GM23248 (cell line): ENCODE results near the gene EIF4G3. TPM values are rescaled to one million over a fixed set of nuclear protein-coding genes. Genes with fewer than 3 reads are reported as not detected.

Experiments
- DNase-seq: peaks from one replicate; pipeline ENCODE4 v3.0.0-alpha.2; 2015
- H2AFZ ChIP-seq: fragments of 200-600 bp; sonication (generic); 2 replicates; pipeline ENCODE4 v1.6.1; 2016; ENCODE audit warnings: antibody characterized with exemption
- H3F3A ChIP-seq: fragments of 200-600 bp; sonication (generic); 2 replicates; pipeline ENCODE4 v1.6.1; 2016; ENCODE audit warnings: mild to moderate bottlenecking, antibody characterized with exemption, mixed run types; ENCODE audit not compliant: insufficient read depth
- H3K27ac ChIP-seq: fragments of 200-600 bp; sonication (generic); 2 replicates; pipeline ENCODE4 v1.5.1; 2016; ENCODE audit warnings: mild to moderate bottlenecking
- H3K27me3 ChIP-seq: fragments of 200-600 bp; sonication (generic); replicated peaks from 2 replicates; pipeline ENCODE4 v1.6.1; 2016; ENCODE audit warnings: mild to moderate bottlenecking; ENCODE audit not compliant: insufficient read depth
- H3K36me3 ChIP-seq: fragments of 200-600 bp; sonication (generic); 2 replicates; pipeline ENCODE4 v1.6.1; 2016; ENCODE audit warnings: low read depth, mild to moderate bottlenecking
- H3K4me1 ChIP-seq: fragments of 200-600 bp; sonication (generic); 2 replicates; pipeline ENCODE4 v1.6.1; 2016; ENCODE audit warnings: mild to moderate bottlenecking; ENCODE audit not compliant: insufficient read depth
- H3K4me2 ChIP-seq: fragments of 200-600 bp; sonication (generic); one replicate; pipeline ENCODE4 v1.6.1; 2016; ENCODE audit warnings: mild to moderate bottlenecking; ENCODE audit not compliant: unreplicated experiment
- H3K4me3 ChIP-seq: fragments of 200-600 bp; sonication (generic); 2 replicates; pipeline ENCODE4 v1.5.1; 2016; ENCODE audit warnings: mild to moderate bottlenecking
- H3K79me2 ChIP-seq: fragments of 200-600 bp; sonication (generic); 2 replicates; pipeline ENCODE4 v1.6.1; 2016; ENCODE audit warnings: mild to moderate bottlenecking; ENCODE audit not compliant: insufficient read depth
- H3K9ac ChIP-seq: fragments of 200-600 bp; sonication (generic); 2 replicates; pipeline ENCODE4 v1.6.1; 2016; ENCODE audit warnings: mild to moderate bottlenecking
- H3K9me2 ChIP-seq: fragments of 200-600 bp; sonication (generic); 2 replicates; pipeline ENCODE4 v1.6.1; 2016; ENCODE audit warnings: mixed run types, mild to moderate bottlenecking, moderate library complexity; ENCODE audit not compliant: insufficient read depth
- H3K9me3 ChIP-seq: fragments of 200-600 bp; sonication (generic); one replicate; pipeline ENCODE4 v1.6.1; 2017; ENCODE audit warnings: low read depth
- H4K20me1 ChIP-seq: fragments of 200-600 bp; sonication (generic); 2 replicates; pipeline ENCODE4 v1.6.0; 2016; ENCODE audit not compliant: insufficient read depth
- EZH2 ChIP-seq: fragments of 200-600 bp; sonication (generic); IDR thresholded peaks from 2 replicates; pipeline ENCODE4 v1.6.1; 2018; ENCODE audit warnings: antibody characterized with exemption, mild to moderate bottlenecking; ENCODE audit not compliant: insufficient read depth, poor library complexity, severe bottlenecking
- EZH2phosphoT487 ChIP-seq: fragments of 200-600 bp; sonication (generic); IDR thresholded peaks from 2 replicates; pipeline ENCODE4 v1.6.1; 2018; ENCODE audit warnings: antibody characterized with exemption, moderate library complexity, mild to moderate bottlenecking, low read depth; ENCODE audit not compliant: insufficient read depth
- WGBS, 2 experiments: methylation state at CpG; one replicate each; pipeline ENCODE4 v1.1.6; 2015 to 2017; ENCODE audit warnings: low lambda C conversion rate in 2 of 2, low coverage in 1 of 2; ENCODE audit errors: missing lambda C conversion rate in 2 of 2; 5-methylcytosine and 5-hydroxymethylcytosine counted together
- in situ Hi-C: fragments of 300-500 bp; cut with MboI; formaldehyde crosslinking; loops from 2 replicates; pipeline ENCODE4 v1.15.0; 2020
- polyA plus RNA-seq: library from polyadenylated mRNA; unstranded; fragments of >200 nt; fragmentation: Nextera tagmentation; extraction: Ambion mirVana; gene quantifications from 2 replicates; pipeline ENCODE4 v1.2.1, GENCODE V29; 2016
- total RNA-seq: library from RNA; depleted of rRNA; stranded (reverse); fragments of >200 nt; shearing (Covaris generic); gene quantifications from 2 replicates; pipeline ENCODE4 v1.2.3, GENCODE V29; 2014

EIF4G3 gene
- total and polyA plus RNA-seq, 2 experiments from 2014 or later = 24.0 to 43.1 TPM

DNA sequence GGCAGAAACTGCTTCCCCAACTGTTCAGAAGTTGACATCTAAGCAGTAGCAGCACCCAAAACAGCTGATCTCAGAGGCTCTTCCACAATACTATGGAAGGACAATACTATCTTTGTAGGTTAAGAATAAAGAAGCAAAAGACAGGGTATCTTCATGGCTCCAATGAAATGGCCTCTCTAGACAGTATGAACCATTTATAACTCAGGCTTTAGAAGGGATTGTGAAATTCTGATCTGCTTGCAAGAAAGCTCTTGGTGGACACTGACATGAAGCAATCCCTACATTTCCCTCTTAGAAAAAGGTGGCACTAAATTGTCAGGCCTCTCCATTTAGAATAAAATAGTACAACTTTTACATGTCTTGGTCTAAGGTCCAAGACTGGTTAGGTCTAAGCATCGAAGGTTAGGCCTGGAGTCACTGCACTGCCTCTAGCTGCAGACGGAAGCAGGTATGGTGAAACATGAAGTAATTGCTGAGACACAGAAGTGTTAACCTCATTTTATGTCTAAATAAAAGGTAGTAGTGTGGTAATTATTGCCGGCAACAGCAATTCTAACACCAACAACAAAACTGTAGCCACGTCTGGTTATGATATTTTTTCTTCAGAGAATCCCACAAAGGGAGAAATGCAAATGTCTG, 339.0 kb downstream of the EIF4G3 start:
- Histone ChIP-seq H3K27ac (no peak overlapping the region), H3K36me3 (peaks cover 22% of the 10 kb centered on the region), H3K79me2 (no peaks in the 10 kb centered on the region), H3K4me2 (no peak overlapping the region), H3K27me3 (no peaks in the 10 kb centered on the region), H3K9me3 (no peaks in the 10 kb centered on the region), H3K9ac (no peak overlapping the region), H4K20me1 (no peaks in the 10 kb centered on the region), H3K4me3 (no peak overlapping the region), H3K9me2 (no peaks in the 10 kb centered on the region), H2AFZ (no peak overlapping the region), H3F3A (no peaks in the 10 kb centered on the region), H3K4me1 (no peaks in the 10 kb centered on the region)
- WGBS, 2 experiments = 95 to 99% methylated on average over 4 of the region's 4 CpGs
- DNase-seq = no peak
- TF ChIP-seq EZH2 (no peak), EZH2phosphoT487 (no peak)
- in situ Hi-C loops = no loop called here

DNA sequence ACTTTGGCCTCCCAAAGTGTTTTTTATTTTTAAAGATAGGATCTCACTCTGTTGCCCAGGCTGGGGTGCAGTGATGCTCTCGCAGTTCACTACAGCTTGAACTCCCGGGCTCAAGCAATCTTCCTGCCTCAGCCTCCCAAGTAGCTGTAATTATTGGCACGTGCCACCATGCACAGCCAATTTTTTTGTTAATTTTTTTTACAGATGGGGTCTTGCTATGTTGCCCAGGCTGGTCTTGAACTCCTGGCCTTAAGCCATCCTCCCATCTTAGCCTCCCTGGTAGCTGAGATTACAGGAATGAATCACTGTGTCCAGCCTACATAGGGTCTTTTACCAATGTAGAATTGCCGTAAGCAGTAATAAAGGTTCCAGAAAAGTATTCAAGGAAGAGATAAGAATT, 340.5 kb downstream of the EIF4G3 start:
- in situ Hi-C loops = no loop called here
- H3K9ac ChIP-seq = no peak overlapping the region
- no peak overlapping the region for H3K4me2 ChIP-seq

GRCh38 chr1:20834780-20835179, 341.9 kb downstream of the EIF4G3 start:
- Histone ChIP-seq H3K36me3 (peaks cover 3% of the 10 kb centered on the region; the same call in 1 of the 2 replicates), H4K20me1 (no peaks in the 10 kb centered on the region), H3K4me2 (no peak overlapping the region), H3K9me3 (no peaks in the 10 kb centered on the region), H3K4me1 (peaks cover 4% of the 10 kb centered on the region; the same call in 1 of the 2 replicates), H3K9ac (no peak overlapping the region), H3K9me2 (no peaks in the 10 kb centered on the region), H2AFZ (no peak overlapping the region), H3K4me3 (no peak overlapping the region), H3K27me3 (no peaks in the 10 kb centered on the region), H3F3A (no peaks in the 10 kb centered on the region), H3K27ac (no peak overlapping the region), H3K79me2 (no peaks in the 10 kb centered on the region)
- no peak for TF ChIP-seq EZH2phosphoT487
- TF ChIP-seq EZH2 = no peak
- in situ Hi-C loops = no loop called here
- no peak for DNase-seq

More for the DNA sequence above, 340.5 kb downstream of the EIF4G3 start:
- Histone ChIP-seq H3K27me3 (no peaks in the 10 kb centered on the region), H3F3A (no peaks in the 10 kb centered on the region), H3K9me2 (no peaks in the 10 kb centered on the region), H3K79me2 (no peaks in the 10 kb centered on the region), H2AFZ (no peak overlapping the region), H4K20me1 (no peaks in the 10 kb centered on the region), H3K27ac (no peak overlapping the region), H3K4me3 (no peak overlapping the region), H3K9me3 (no peaks in the 10 kb centered on the region), H3K36me3 (peaks cover 14% of the 10 kb centered on the region), H3K4me1 (no peaks in the 10 kb centered on the region)
- WGBS, 2 experiments = 97 to 98% methylated on average over 4 of the region's 4 CpGs
- DNase-seq = no peak
- TF ChIP-seq EZH2 (no peak), EZH2phosphoT487 (no peak)

GRCh38 chr1:20834192-20834591, 342.5 kb downstream of the EIF4G3 start:
- WGBS, 2 experiments = 96 to 100% methylated on average over 1 of the region's 1 CpG
- in situ Hi-C loops = no loop called here
- Histone ChIP-seq H3K4me2 (no peak overlapping the region), H3F3A (no peaks in the 10 kb centered on the region), H3K9me2 (no peaks in the 10 kb centered on the region), H3K4me3 (no peak overlapping the region), H3K27me3 (no peaks in the 10 kb centered on the region), H3K4me1 (peaks cover 10% of the 10 kb centered on the region; the same call in 1 of the 2 replicates), H4K20me1 (no peaks in the 10 kb centered on the region), H3K27ac (no peak overlapping the region), H3K9ac (no peak overlapping the region), H3K36me3 (no peaks in the 10 kb centered on the region; the same call in 1 of the 2 replicates), H3K79me2 (no peaks in the 10 kb centered on the region), H3K9me3 (no peaks in the 10 kb centered on the region), H2AFZ (no peak overlapping the region)
- TF ChIP-seq EZH2 = no peak
- no peak for TF ChIP-seq EZH2phosphoT487
- DNase-seq = no peak

GRCh38 chr1:20830378-20830777, 346.3 kb downstream of the EIF4G3 start:
- Histone ChIP-seq H3K4me3 (no peak overlapping the region), H3F3A (no peaks in the 10 kb centered on the region), H3K36me3 (peaks cover 13% of the 10 kb centered on the region; the same call in 1 of the 2 replicates), H3K9ac (no peak overlapping the region), H3K27ac (no peak overlapping the region), H3K9me3 (no peaks in the 10 kb centered on the region), H3K4me1 (peaks cover 11% of the 10 kb centered on the region; the same call in 1 of the 2 replicates), H3K27me3 (no peaks in the 10 kb centered on the region), H2AFZ (no peak overlapping the region), H3K79me2 (no peaks in the 10 kb centered on the region), H4K20me1 (no peaks in the 10 kb centered on the region), H3K9me2 (no peaks in the 10 kb centered on the region), H3K4me2 (no peak overlapping the region)
- 94 to 98% methylated on average over 2 of the region's 2 CpGs for WGBS, 2 experiments
- in situ Hi-C loops = no loop called here
- TF ChIP-seq EZH2phosphoT487 (no peak), EZH2 (no peak)
- no peak for DNase-seq
